WTC11 (cell line): Measurements from ENCODE around the gene SRM. TPM values are rescaled to one million over a fixed set of nuclear protein-coding genes. Genes with fewer than 3 reads are reported as not detected.
"Not testable (repeated sequence)": the region's sequence is repeated elsewhere in the genome, so short reads cannot be mapped to it uniquely, and the experiment has no call there.

Experiments
- ATAC-seq: fragments of 200-7000 bp; cut with Tn5 transposase; 2 replicates; pipeline ENCODE4 v1.10.0; 2021; ENCODE audit warnings: mild to moderate bottlenecking, moderate library complexity
- CTCF ChIA-PET: fragments of 300-600 bp; sonication (Branson Sonifier 250); formaldehyde crosslinking; loops from one replicate; lab custom pipeline; 2021; ENCODE audit warnings: antibody characterized with exemption; lab: Charles Lee
- POLR2A ChIA-PET: fragments of 350-600 bp; sonication (Branson Sonifier 250); formaldehyde crosslinking; loops from one replicate; lab custom pipeline; 2021; ENCODE audit warnings: antibody characterized with exemption; lab: Charles Lee
- DNase-seq: peaks from one replicate; pipeline ENCODE4 v3.0.0; 2021; ENCODE audit warnings: low spot score
- H3K27ac Mint-ChIP-seq: 2 replicates; pipeline ENCODE4 v1.8.0; 2021; ENCODE audit warnings: mixed read lengths
- H3K27me3 Mint-ChIP-seq: 2 replicates; pipeline ENCODE4 v1.8.0; 2021; ENCODE audit warnings: low read depth, mild to moderate bottlenecking, moderate library complexity, mixed read lengths
- H3K36me3 Mint-ChIP-seq: 2 replicates; pipeline ENCODE4 v1.8.0; 2021; ENCODE audit warnings: mixed read lengths
- H3K4me1 Mint-ChIP-seq: 2 replicates; pipeline ENCODE4 v1.8.0; 2022; ENCODE audit warnings: mixed read lengths
- H3K4me3 Mint-ChIP-seq: 2 replicates; pipeline ENCODE4 v1.8.0; 2021; ENCODE audit warnings: mild to moderate bottlenecking, moderate library complexity, mixed read lengths
- H3K9me3 Mint-ChIP-seq: 2 replicates; pipeline ENCODE4 v1.8.0; 2021; ENCODE audit warnings: mixed read lengths
- ATF1 ChIP-seq: sonication (generic); formaldehyde crosslinking; IDR thresholded peaks from 2 replicates; pipeline ENCODE4 v1.8.1; 2023; ENCODE audit warnings: mild to moderate bottlenecking, moderate library complexity, missing genetic modification reagents
- ATF2 ChIP-seq: sonication (generic); formaldehyde crosslinking; IDR thresholded peaks from 2 replicates; pipeline ENCODE4 v1.8.1; 2022; ENCODE audit warnings: low read depth, missing genetic modification reagents, borderline replicate concordance
- ATF6 ChIP-seq: sonication (generic); formaldehyde crosslinking; IDR thresholded peaks from 2 replicates; pipeline ENCODE4 v1.8.1; 2023; ENCODE audit warnings: mild to moderate bottlenecking, missing genetic modification reagents
- CREM ChIP-seq: sonication (generic); formaldehyde crosslinking; IDR thresholded peaks from 2 replicates; pipeline ENCODE4 v1.8.1; 2022; ENCODE audit warnings: mild to moderate bottlenecking, missing genetic modification reagents, moderate library complexity
- FOXK1 ChIP-seq: sonication (generic); formaldehyde crosslinking; IDR thresholded peaks from 2 replicates; pipeline ENCODE4 v1.8.0; 2022; ENCODE audit warnings: mild to moderate bottlenecking, moderate library complexity, missing genetic modification reagents
- KAT7 ChIP-seq: sonication (generic); formaldehyde crosslinking; IDR thresholded peaks from 2 replicates; pipeline ENCODE4 v1.8.1; 2023; ENCODE audit warnings: missing genetic modification reagents, mild to moderate bottlenecking, borderline replicate concordance
- NR1H2 ChIP-seq: sonication (generic); formaldehyde crosslinking; IDR thresholded peaks from 2 replicates; pipeline ENCODE4 v1.9.0; 2021; ENCODE audit warnings: mild to moderate bottlenecking, moderate library complexity, missing genetic modification reagents
- TEAD4 ChIP-seq: sonication (generic); formaldehyde crosslinking; IDR thresholded peaks from 2 replicates; pipeline ENCODE4 v1.8.0; 2022; ENCODE audit warnings: mild to moderate bottlenecking, missing genetic modification reagents
- TP53 ChIP-seq: sonication (generic); formaldehyde crosslinking; IDR thresholded peaks from 2 replicates; pipeline ENCODE4 v1.8.1; 2023; ENCODE audit warnings: mild to moderate bottlenecking, missing genetic modification reagents
- ZBTB21 ChIP-seq: sonication (generic); formaldehyde crosslinking; IDR thresholded peaks from 2 replicates; pipeline ENCODE4 v1.8.1; 2023; ENCODE audit warnings: mild to moderate bottlenecking, missing genetic modification reagents, borderline replicate concordance
- ZNF281 ChIP-seq: sonication (generic); formaldehyde crosslinking; IDR thresholded peaks from 2 replicates; pipeline ENCODE4 v1.8.0; 2023; ENCODE audit warnings: mild to moderate bottlenecking, missing genetic modification reagents
- ZNF416 ChIP-seq: fragments of 250-450 bp; sonication (Bioruptor Pico); IDR thresholded peaks from 2 replicates; pipeline ENCODE4 v1.9.0; 2021; ENCODE audit warnings: mild to moderate bottlenecking, inconsistent platforms
- ZNF423 ChIP-seq: fragments of 250-450 bp; sonication (Bioruptor Pico); IDR thresholded peaks from 2 replicates; pipeline ENCODE4 v2.1.2; 2022; ENCODE audit warnings: mild to moderate bottlenecking, moderate library complexity
- ZNF425 ChIP-seq: fragments of 250-450 bp; sonication (Bioruptor Pico); conservative IDR thresholded peaks from 2 replicates; pipeline ENCODE4 v1.9.0; 2021; ENCODE audit warnings: mild to moderate bottlenecking
- total RNA-seq: library from RNA; stranded (reverse); gene quantifications from 3 replicates; pipeline ENCODE4 v1.2.3, GENCODE V29; 2021
- TF ChIP-seq, protein P1 (sequence below): sonication (generic); formaldehyde crosslinking; IDR thresholded peaks from 2 replicates; pipeline ENCODE4 v1.8.0; 2023; ENCODE audit warnings: missing genetic modification reagents
- TF ChIP-seq, protein P2 (sequence below): sonication (generic); formaldehyde crosslinking; IDR thresholded peaks from 2 replicates; pipeline ENCODE4 v1.8.1; 2023; ENCODE audit warnings: mild to moderate bottlenecking, missing genetic modification reagents, borderline replicate concordance

The SRM gene
- total RNA-seq, 1 experiment from 2014 or later: 200 TPM

DNA sequence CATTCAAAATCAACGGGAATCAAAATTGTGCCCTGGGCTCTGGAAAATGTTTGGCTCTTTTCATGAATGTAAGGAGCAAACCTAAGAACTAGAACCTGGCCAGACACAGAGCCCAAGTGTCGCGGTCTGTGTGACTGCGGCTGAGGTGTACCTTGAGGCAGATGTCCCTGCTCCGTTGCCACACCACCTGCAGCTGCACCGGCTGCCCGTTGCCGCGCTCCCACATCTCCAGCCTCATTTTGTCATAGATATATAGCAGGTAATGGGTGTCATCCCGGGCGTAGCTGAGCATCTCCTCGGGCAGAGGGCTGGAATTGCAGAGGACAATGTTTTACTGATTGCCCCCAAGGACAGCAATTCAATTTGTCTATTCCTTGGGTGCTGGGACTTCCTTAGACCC is 21.1 kb upstream of the SRM start:
- ATAC-seq (no peak), DNase-seq (peak; percentile 2)
- no peak for TF ChIP-seq ATF1 (CRISPR knock-in tag)
- Mint-ChIP-seq H3K4me1 (no peaks in the 10 kb centered on the region), H3K27ac (no peak overlapping the region), H3K27me3 (no peaks in the 10 kb centered on the region), H3K36me3 (peaks cover 70% of the 10 kb centered on the region), H3K9me3 (no peaks in the 10 kb centered on the region), H3K4me3 (no peak overlapping the region)
- ChIA-PET POLR2A (no interaction called here), CTCF (interaction anchor here (0.7 to 2.3 kb wide), 2 partner anchors 43 to 540 kb away, joined by 3 to 9 read pairs; no protein-coding TSS in a partner anchor)

GRCh38 chr1:11078631-11079030 is 18.8 kb upstream of the SRM start:
- no peaks in the 10 kb centered on the region for H3K9me3 Mint-ChIP-seq
- POLR2A ChIA-PET: no interaction called here
- no peak overlapping the region for H3K4me3 Mint-ChIP-seq
- peaks cover 69% of the 10 kb centered on the region for H3K36me3 Mint-ChIP-seq
- no peaks in the 10 kb centered on the region for H3K27me3 Mint-ChIP-seq
- DNase-seq: no peak
- ATAC-seq: no peak
- TF ChIP-seq ATF2 (no peak), TP53 (no peak), TEAD4 (CRISPR knock-in tag) (no peak), ZNF425 (CRISPR knock-in tag) (no peak), ZBTB21 (CRISPR knock-in tag) (no peak), KAT7 (no peak), ZNF416 (CRISPR knock-in tag) (no peak), ZNF423 (CRISPR knock-in tag) (no peak), FOXK1 (CRISPR knock-in tag) (no peak), ATF6 (no peak), NR1H2 (CRISPR knock-in tag) (no peak), CREM (CRISPR knock-in tag) (no peak), ZNF281 (no peak)
- TF ChIP-seq, protein P1, sequence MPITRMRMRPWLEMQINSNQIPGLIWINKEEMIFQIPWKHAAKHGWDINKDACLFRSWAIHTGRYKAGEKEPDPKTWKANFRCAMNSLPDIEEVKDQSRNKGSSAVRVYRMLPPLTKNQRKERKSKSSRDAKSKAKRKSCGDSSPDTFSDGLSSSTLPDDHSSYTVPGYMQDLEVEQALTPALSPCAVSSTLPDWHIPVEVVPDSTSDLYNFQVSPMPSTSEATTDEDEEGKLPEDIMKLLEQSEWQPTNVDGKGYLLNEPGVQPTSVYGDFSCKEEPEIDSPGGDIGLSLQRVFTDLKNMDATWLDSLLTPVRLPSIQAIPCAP (CRISPR knock-in tag): no peak
- TF ChIP-seq, protein P2, sequence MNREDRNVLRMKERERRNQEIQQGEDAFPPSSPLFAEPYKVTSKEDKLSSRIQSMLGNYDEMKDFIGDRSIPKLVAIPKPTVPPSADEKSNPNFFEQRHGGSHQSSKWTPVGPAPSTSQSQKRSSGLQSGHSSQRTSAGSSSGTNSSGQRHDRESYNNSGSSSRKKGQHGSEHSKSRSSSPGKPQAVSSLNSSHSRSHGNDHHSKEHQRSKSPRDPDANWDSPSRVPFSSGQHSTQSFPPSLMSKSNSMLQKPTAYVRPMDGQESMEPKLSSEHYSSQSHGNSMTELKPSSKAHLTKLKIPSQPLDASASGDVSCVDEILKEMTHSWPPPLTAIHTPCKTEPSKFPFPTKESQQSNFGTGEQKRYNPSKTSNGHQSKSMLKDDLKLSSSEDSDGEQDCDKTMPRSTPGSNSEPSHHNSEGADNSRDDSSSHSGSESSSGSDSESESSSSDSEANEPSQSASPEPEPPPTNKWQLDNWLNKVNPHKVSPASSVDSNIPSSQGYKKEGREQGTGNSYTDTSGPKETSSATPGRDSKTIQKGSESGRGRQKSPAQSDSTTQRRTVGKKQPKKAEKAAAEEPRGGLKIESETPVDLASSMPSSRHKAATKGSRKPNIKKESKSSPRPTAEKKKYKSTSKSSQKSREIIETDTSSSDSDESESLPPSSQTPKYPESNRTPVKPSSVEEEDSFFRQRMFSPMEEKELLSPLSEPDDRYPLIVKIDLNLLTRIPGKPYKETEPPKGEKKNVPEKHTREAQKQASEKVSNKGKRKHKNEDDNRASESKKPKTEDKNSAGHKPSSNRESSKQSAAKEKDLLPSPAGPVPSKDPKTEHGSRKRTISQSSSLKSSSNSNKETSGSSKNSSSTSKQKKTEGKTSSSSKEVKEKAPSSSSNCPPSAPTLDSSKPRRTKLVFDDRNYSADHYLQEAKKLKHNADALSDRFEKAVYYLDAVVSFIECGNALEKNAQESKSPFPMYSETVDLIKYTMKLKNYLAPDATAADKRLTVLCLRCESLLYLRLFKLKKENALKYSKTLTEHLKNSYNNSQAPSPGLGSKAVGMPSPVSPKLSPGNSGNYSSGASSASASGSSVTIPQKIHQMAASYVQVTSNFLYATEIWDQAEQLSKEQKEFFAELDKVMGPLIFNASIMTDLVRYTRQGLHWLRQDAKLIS (CRISPR knock-in tag): no peak
- CTCF ChIA-PET: interaction anchor here (4.4 kb wide), 1 partner anchor 41 kb away, joined by 21 read pairs; no protein-coding TSS in a partner anchor
- no peaks in the 10 kb centered on the region for H3K4me1 Mint-ChIP-seq
- H3K27ac Mint-ChIP-seq: no peak overlapping the region

GRCh38 chr1:11073398-11073797 is 13.6 kb upstream of the SRM start:
- not testable (repeated sequence) for H3K27me3 Mint-ChIP-seq
- H3K36me3 Mint-ChIP-seq: peaks cover 80% of the 10 kb centered on the region

More at GRCh38 chr1:11073398-11073797, 13.6 kb upstream of the SRM start:
- H3K4me3 Mint-ChIP-seq, POLR2A ChIA-PET, ATAC-seq, H3K27ac Mint-ChIP-seq, DNase-seq, H3K9me3 Mint-ChIP-seq, H3K4me1 Mint-ChIP-seq: not testable (repeated sequence)
- CTCF ChIA-PET: interaction anchor here (1.8 kb wide), 1 partner anchor 36 kb away, joined by 12 read pairs; no protein-coding TSS in a partner anchor
